Left ventricle myocardium inferior (tissue), 1 donor: ENCODE data around the gene ALPI. TPM values are rescaled to one million over a fixed set of nuclear protein-coding genes. Genes with fewer than 3 reads are reported as not detected.
"Not testable (repeated sequence)": the region's sequence is repeated elsewhere in the genome, so short reads cannot be mapped to it uniquely, and the experiment has no call there.

ENCODE experiments used
- DNase-seq: peaks from one replicate; pipeline ENCODE4 v3.0.0-alpha.2; 2020
- H3K27ac ChIP-seq: fragments of 200-600 bp; replicated peaks from 2 replicates; pipeline ENCODE4 v1.8.0; 2021
- H3K27me3 ChIP-seq: fragments of 200-600 bp; 2 replicates; pipeline ENCODE4 v1.8.0; 2021; ENCODE audit warnings: low read depth
- H3K36me3 ChIP-seq: fragments of 200-600 bp; 2 replicates; pipeline ENCODE4 v1.8.0; 2021
- H3K4me1 ChIP-seq: fragments of 200-600 bp; 2 replicates; pipeline ENCODE4 v1.8.0; 2021
- H3K4me3 ChIP-seq: fragments of 200-600 bp; 2 replicates; pipeline ENCODE4 v1.8.0; 2021; ENCODE audit warnings: mild to moderate bottlenecking, moderate library complexity
- H3K9me3 ChIP-seq: fragments of 200-600 bp; replicated peaks from 2 replicates; pipeline ENCODE4 v1.8.0; 2021
- CTCF ChIP-seq: fragments of 200-600 bp; IDR thresholded peaks from 2 replicates; pipeline ENCODE4 v1.8.0; 2021; ENCODE audit warnings: antibody characterized with exemption, mild to moderate bottlenecking, borderline replicate concordance
- intact Hi-C: fragments of 100-400 bp; cut with micrococcal nuclease; formaldehyde crosslinking; loops from one replicate; pipeline ENCODE4 v1.11.0; 2022
- long read RNA-seq: library from polyadenylated mRNA; unstranded; transcript quantifications from one replicate; pipeline ENCODE4 v2.0.0, GENCODE V29; 2021
- total RNA-seq: library from RNA; stranded (reverse); fragmentation: NEBNext Ultra II Directional; extraction: Animal tissue kit (Norgen Biotek cat#: 25700); gene quantifications from one replicate; pipeline ENCODE4 v1.2.1, GENCODE V29; 2021
- donor health status: DM: no; HTN: yes; CAD: no; lungs with severe emphysema.

ALPI gene
- not detected for total RNA-seq
- long read RNA-seq = 0 reads

- no peak within 1 kb of the TSS for H3K27ac ChIP-seq
- H3K27me3 ChIP-seq = peaks cover 68% of the 10 kb centered on the region
- no peak for TF ChIP-seq CTCF
- intact Hi-C loops = no loop called here
- no peak within 1 kb of the TSS for H3K4me3 ChIP-seq
- no peak for DNase-seq
- H3K9me3 ChIP-seq = no peaks in the 10 kb centered on the region
- no peaks in the 10 kb centered on the region for H3K4me1 ChIP-seq
- no peaks in the 10 kb centered on the region for H3K36me3 ChIP-seq
These were observed at the start of gene ALPI for GRCh38 chr2:232455426-232456255. ALPI (plus strand) TSS chr2:232456153; CDS start chr2:232456200, 47 bp downstream.

- DNase-seq = no peak
- no peak for TF ChIP-seq CTCF
- Histone ChIP-seq H3K4me3 (no peak within 1 kb of the TSS), H3K27ac (no peak within 1 kb of the TSS), H3K36me3 (no peaks in the 10 kb centered on the region), H3K27me3 (peaks cover 41% of the 10 kb centered on the region), H3K9me3 (no peaks in the 10 kb centered on the region), H3K4me1 (no peaks in the 10 kb centered on the region)
- intact Hi-C loops = no loop called here
These were observed 49.2 kb upstream of the ALPI start, which contains the start of gene ALPG for GRCh38 chr2:232406556-232407310. ALPG (plus strand) TSS chr2:232406844; CDS start chr2:232406895, 51 bp downstream.

GRCh38 chr2:232407428-232408150 lies 48.4 kb upstream of the ALPI start:
- H3K27ac ChIP-seq, H3K4me3 ChIP-seq, H3K9me3 ChIP-seq, intact Hi-C loops, H3K4me1 ChIP-seq, DNase-seq, H3K36me3 ChIP-seq: not testable (repeated sequence)
- H3K27me3 ChIP-seq = peaks cover 48% of the 10 kb centered on the region

GRCh38 chr2:232408269-232408668 lies 47.7 kb upstream of the ALPI start:
- intact Hi-C loops, H3K4me1 ChIP-seq, H3K36me3 ChIP-seq, H3K27ac ChIP-seq, H3K9me3 ChIP-seq, DNase-seq, H3K4me3 ChIP-seq: not testable (repeated sequence)
- H3K27me3 ChIP-seq = peaks cover 55% of the 10 kb centered on the region

GRCh38 chr2:232409617-232410016 lies 46.3 kb upstream of the ALPI start:
- DNase-seq, intact Hi-C loops, H3K4me3 ChIP-seq, H3K9me3 ChIP-seq, H3K36me3 ChIP-seq, H3K27ac ChIP-seq, H3K4me1 ChIP-seq: not testable (repeated sequence)
- H3K27me3 ChIP-seq = peaks cover 68% of the 10 kb centered on the region

- no peak for TF ChIP-seq CTCF
- no peak overlapping the region for H3K27ac ChIP-seq
- H3K27me3 ChIP-seq = peaks cover 76% of the 10 kb centered on the region
- no peaks in the 10 kb centered on the region for H3K36me3 ChIP-seq
- no peak for DNase-seq
- no peaks in the 10 kb centered on the region for H3K4me1 ChIP-seq
- no peak overlapping the region for H3K4me3 ChIP-seq
- H3K9me3 ChIP-seq = no peaks in the 10 kb centered on the region
- intact Hi-C loops = no loop called here
These were observed 45.6 kb upstream of the ALPI start for GRCh38 chr2:232410238-232410900.
